H1 (cell line): Measurements from ENCODE around the gene USH1G. TPM values are rescaled to one million over a fixed set of nuclear protein-coding genes. Genes with fewer than 3 reads are reported as not detected.

Experiments used
- BCL11A ChIP-seq, 2 experiments: IDR thresholded peaks; one replicate each; pipeline ENCODE4 v1.6.1; 2011; ENCODE audit warnings: low read depth in 2 of 2, low read length in 2 of 2, mild to moderate bottlenecking in 2 of 2
- BRCA1 ChIP-seq: IDR thresholded peaks from 2 replicates; pipeline ENCODE4 v1.6.1; 2012; ENCODE audit warnings: low read depth, low read length, improper control_type of control experiment
- CTCF ChIP-seq, 3 experiments: IDR thresholded peaks; 1 replicate in 2 of 3; 2 replicates in 1 of 3; pipeline versions ENCODE4 v1.5.1 to v1.6.1; 2011; ENCODE audit warnings: low read length in 3 of 3, mild to moderate bottlenecking in 3 of 3, inconsistent platforms in 2 of 3, low read depth in 1 of 3, moderate library complexity in 1 of 3; ENCODE audit not compliant: insufficient read depth in 1 of 3; ENCODE audit errors: control extremely low read depth in 1 of 3
- KDM5A ChIP-seq: fragments of 200-600 bp; IDR thresholded peaks from 2 replicates; pipeline ENCODE4 v1.7.1; 2012; ENCODE audit warnings: mild to moderate bottlenecking, low read length, inconsistent platforms, mixed read lengths
- RBBP5 ChIP-seq: IDR thresholded peaks from 2 replicates; pipeline ENCODE4 v1.7.1; 2012; ENCODE audit warnings: low read depth, mild to moderate bottlenecking, inconsistent platforms, low read length, moderate library complexity, borderline replicate concordance
- TCF12 ChIP-seq: IDR thresholded peaks from 2 replicates; pipeline ENCODE4 v1.6.1; 2011; ENCODE audit warnings: low read depth, mild to moderate bottlenecking, low read length
- polyA plus RNA-seq, 7 experiments: library from polyadenylated mRNA; depleted of rRNA in 3 of 7; stranded (reverse) in 5 of 7; unstranded in 2 of 7; fragments of >200 nt in 5 of 7; fragments of 200-250 nt in 2 of 7; gene quantifications; 1 replicate in 5 of 7; 2 replicates in 1 of 7; 4 replicates in 1 of 7; pipeline versions ENCODE4 v1.2.1 to v1.2.3, GENCODE V29; 2011 to 2013; ENCODE audit warnings: missing spikeins in 2 of 7, mixed read lengths in 2 of 7
- total RNA-seq: library from RNA; stranded (reverse); fragmentation: NEBNext Ultra II Directional; extraction: Animal tissue kit (Norgen Biotek cat#: 25700); gene quantifications from 2 replicates; pipeline ENCODE4 v1.2.1, GENCODE V29; 2021
- TF ChIP-seq, protein P1 (sequence below): IDR thresholded peaks from 2 replicates; pipeline ENCODE4 v1.6.1; 2012; ENCODE audit warnings: inconsistent platforms

Gene USH1G
- total and polyA plus RNA-seq, 2 of the 8 experiments (the other 6 are each of a cell fraction or from before 2014, with no cell fraction given): 1.6 to 4.3 TPM

DNA sequence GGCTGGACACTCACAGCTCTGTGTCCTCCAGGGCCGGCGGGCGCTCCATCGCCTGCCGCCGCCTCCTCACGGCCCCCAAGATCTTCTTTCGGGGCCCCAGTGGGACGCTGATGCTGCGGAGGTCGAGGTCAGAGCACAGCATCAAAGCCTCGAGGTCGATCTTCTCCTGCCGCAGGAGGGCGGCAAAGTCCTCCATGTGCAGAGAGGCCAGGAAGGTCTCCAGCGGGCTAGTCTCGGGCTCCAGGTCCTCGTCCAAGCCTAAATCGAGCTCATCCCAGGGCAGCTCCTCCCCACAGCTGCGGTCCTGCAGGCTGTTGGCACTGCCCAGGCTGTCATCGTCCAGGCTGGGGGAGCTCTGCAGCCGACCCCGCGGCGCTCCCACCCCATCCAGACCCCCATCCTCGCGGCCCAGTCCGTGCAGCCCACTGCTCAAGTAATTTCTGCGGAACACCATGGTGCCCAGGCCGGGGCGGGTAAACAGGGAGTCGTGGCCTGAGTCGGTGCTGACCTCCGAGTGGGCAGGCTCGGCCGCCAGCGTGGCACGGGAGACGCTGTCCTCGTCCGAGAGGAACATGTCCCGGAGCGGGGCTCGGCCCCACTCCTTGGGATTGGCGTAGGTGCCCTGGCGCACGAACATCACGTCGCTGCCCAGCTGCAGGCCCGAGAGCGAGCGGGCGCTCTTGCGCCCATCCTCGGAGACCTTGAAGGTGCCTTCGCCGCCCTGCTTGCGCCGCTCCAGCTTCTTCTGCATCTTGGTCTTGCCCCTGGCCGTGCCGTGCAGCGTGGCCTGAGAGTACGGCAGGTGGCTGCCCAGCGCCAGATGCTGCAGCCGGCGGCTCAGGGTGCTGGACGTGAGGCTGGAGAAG, 3.4 kb downstream of the USH1G start (continued):
- TF ChIP-seq CTCF (IDR thresholded peaks at IDR 0.05; ENCODE audit: control extremely low read depth in 1 of 3, insufficient read depth in 1 of 3, low read depth in 1 of 3, low read length in 3 of 3) (peak; percentile 46 to 52 (median 47)), TCF12 (no peak), BCL11A (IDR thresholded peaks at IDR 0.05; ENCODE audit: low read depth in 2 of 2, low read length in 2 of 2) (no peak), RBBP5 (no peak), BRCA1 (no peak), KDM5A (no peak)
- TF ChIP-seq, protein P1, sequence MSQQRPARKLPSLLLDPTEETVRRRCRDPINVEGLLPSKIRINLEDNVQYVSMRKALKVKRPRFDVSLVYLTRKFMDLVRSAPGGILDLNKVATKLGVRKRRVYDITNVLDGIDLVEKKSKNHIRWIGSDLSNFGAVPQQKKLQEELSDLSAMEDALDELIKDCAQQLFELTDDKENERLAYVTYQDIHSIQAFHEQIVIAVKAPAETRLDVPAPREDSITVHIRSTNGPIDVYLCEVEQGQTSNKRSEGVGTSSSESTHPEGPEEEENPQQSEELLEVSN: peak; percentile 93
